Fibroblast of skin of left biceps (primary cell): ENCODE results near the gene AKTIP.
"Not testable (repeated sequence)": the region's sequence is repeated elsewhere in the genome, so short reads cannot be mapped to it uniquely, and the experiment has no call there.

ENCODE experiments used
- DNase-seq, 2 experiments: peaks; one replicate each; pipeline ENCODE4 v3.0.0-alpha.2; 2013; ENCODE audit warnings: low read depth in 2 of 2

AKTIP gene

GRCh38 chr16:53502331-53503269, at the start of gene AKTIP:
Gene AKTIP (minus strand): TSS chr16:53503209. CDS start chr16:53500259, 2,950 bp downstream.
- no peak for DNase-seq

GRCh38 chr16:53549970-53550690, 47.1 kb upstream of the AKTIP start:
- DNase-seq = peak; percentile 82 to 84

- peak; percentile 19 to 32 for DNase-seq
Measured at GRCh38 chr16:53546988-53547391, 44.0 kb upstream of the AKTIP start.

GRCh38 chr16:53545433-53545832, 42.4 kb upstream of the AKTIP start:
- no peak for DNase-seq

- DNase-seq = no peak
Measured at GRCh38 chr16:53542283-53542682, 39.3 kb upstream of the AKTIP start.

- peak; percentile 34 to 56 for DNase-seq
Measured at GRCh38 chr16:53541326-53541725, 38.3 kb upstream of the AKTIP start.

GRCh38 chr16:53539759-53540718, 37.0 kb upstream of the AKTIP start:
- not testable (repeated sequence) for DNase-seq

- not testable (repeated sequence) for DNase-seq
Measured at GRCh38 chr16:53539346-53539745, 36.3 kb upstream of the AKTIP start.

GRCh38 chr16:53537626-53538025, 34.6 kb upstream of the AKTIP start:
- no peak for DNase-seq

GRCh38 chr16:53534206-53534605, 31.2 kb upstream of the AKTIP start:
- no peak for DNase-seq

- DNase-seq = no peak
Measured at GRCh38 chr16:53530741-53531140, 27.7 kb upstream of the AKTIP start.

- no peak for DNase-seq
Measured at GRCh38 chr16:53530046-53530445, 27.0 kb upstream of the AKTIP start.

GRCh38 chr16:53529513-53529912, 26.5 kb upstream of the AKTIP start:
- DNase-seq = no peak

GRCh38 chr16:53528797-53529196, 25.8 kb upstream of the AKTIP start:
- DNase-seq = no peak

- no peak for DNase-seq
Measured at GRCh38 chr16:53523971-53524548, 21.1 kb upstream of the AKTIP start.

- DNase-seq = no peak
Measured at GRCh38 chr16:53523126-53523804, 20.3 kb upstream of the AKTIP start.

- DNase-seq = no peak
Measured at GRCh38 chr16:53519417-53520091, 16.5 kb upstream of the AKTIP start.

GRCh38 chr16:53518550-53519416, 15.8 kb upstream of the AKTIP start:
- DNase-seq = no peak

- DNase-seq = no peak
Measured at GRCh38 chr16:53517851-53518250, 14.8 kb upstream of the AKTIP start.
